ENCODE data around the gene ATF7. TPM values are rescaled to one million over a fixed set of nuclear protein-coding genes. Genes with fewer than 3 reads are reported as not detected.
"Not testable (repeated sequence)": the region's sequence is repeated elsewhere in the genome, so short reads cannot be mapped to it uniquely, and the experiment has no call there.

The ATF7 gene
- 44.7 TPM for total RNA-seq
- long read RNA-seq, partial matches to known transcripts, result 0 of 28 reads
- long read RNA-seq, other reads (novel, unspliced or antisense), result 23 of 28 reads

- DNase-seq (ENCODE audit: low spot score), result peak; percentile 100
Measured at GRCh38 chr12:53625946-53626701, at the start of gene ATF7. Gene ATF7 (minus strand): TSS chr12:53626382. CDS start chr12:53601000, 25,382 bp downstream.

GRCh38 chr12:53674977-53675700 lies 49.0 kb upstream of the ATF7 start:
- no peak for DNase-seq (ENCODE audit: low spot score)

GRCh38 chr12:53670971-53671370 lies 44.8 kb upstream of the ATF7 start:
- DNase-seq (ENCODE audit: low spot score), result no peak

GRCh38 chr12:53670308-53670707 lies 44.1 kb upstream of the ATF7 start:
- no peak for DNase-seq (ENCODE audit: low spot score)

GRCh38 chr12:53667080-53667479 lies 40.9 kb upstream of the ATF7 start:
- no peak for DNase-seq (ENCODE audit: low spot score)

- no peak for DNase-seq (ENCODE audit: low spot score)
Measured at GRCh38 chr12:53664936-53665335, 38.8 kb upstream of the ATF7 start.

- DNase-seq (ENCODE audit: low spot score), result no peak
Measured at GRCh38 chr12:53664191-53664590, 38.0 kb upstream of the ATF7 start.

GRCh38 chr12:53660041-53660440 lies 33.9 kb upstream of the ATF7 start:
- no peak for DNase-seq (ENCODE audit: low spot score)

- no peak for DNase-seq (ENCODE audit: low spot score)
Measured at GRCh38 chr12:53659571-53659981, 33.4 kb upstream of the ATF7 start.

GRCh38 chr12:53659011-53659551 lies 32.9 kb upstream of the ATF7 start:
- DNase-seq (ENCODE audit: low spot score), result no peak

GRCh38 chr12:53657041-53657440 lies 30.9 kb upstream of the ATF7 start:
- DNase-seq (ENCODE audit: low spot score), result no peak

GRCh38 chr12:53653595-53653994 lies 27.4 kb upstream of the ATF7 start:
- no peak for DNase-seq (ENCODE audit: low spot score)

- DNase-seq (ENCODE audit: low spot score), result no peak
Measured at GRCh38 chr12:53652366-53652765, 26.2 kb upstream of the ATF7 start.

- no peak for DNase-seq (ENCODE audit: low spot score)
Measured at GRCh38 chr12:53651737-53652136, 25.6 kb upstream of the ATF7 start.

- not testable (repeated sequence) for DNase-seq (ENCODE audit: low spot score)
Measured at GRCh38 chr12:53646300-53646699, 20.1 kb upstream of the ATF7 start.

GRCh38 chr12:53645165-53645564 lies 19.0 kb upstream of the ATF7 start:
- no peak for DNase-seq (ENCODE audit: low spot score)

GRCh38 chr12:53644133-53644532 lies 18.0 kb upstream of the ATF7 start:
- DNase-seq (ENCODE audit: low spot score), result no peak

GRCh38 chr12:53643232-53643979 lies 17.2 kb upstream of the ATF7 start:
- no peak for DNase-seq (ENCODE audit: low spot score)

- no peak for DNase-seq (ENCODE audit: low spot score)
Measured at GRCh38 chr12:53638057-53638456, 11.9 kb upstream of the ATF7 start.

GRCh38 chr12:53636641-53637040 lies 10.5 kb upstream of the ATF7 start:
- DNase-seq (ENCODE audit: low spot score), result no peak

- DNase-seq (ENCODE audit: low spot score), result not testable (repeated sequence)
Measured at GRCh38 chr12:53635708-53636107, 9.5 kb upstream of the ATF7 start.

- DNase-seq (ENCODE audit: low spot score), result no peak
Measured at GRCh38 chr12:53631721-53632120, 5.5 kb upstream of the ATF7 start.
